Sigmoid colon (tissue), 7 donors: ENCODE data around the gene CCL1. TPM values are rescaled to one million over a fixed set of nuclear protein-coding genes. Genes with fewer than 3 reads are reported as not detected.

Experiments
- DNase-seq: peaks from one replicate; pipeline ENCODE4 v3.0.0-alpha.2; 2019
- H3K27ac ChIP-seq, 4 donors: fragments of 200-600 bp; sonication (generic); one replicate each; pipeline ENCODE4 v1.5.1; 2016 to 2019; ENCODE audit warnings: mild to moderate bottlenecking in 1 of 4
- H3K27me3 ChIP-seq, 3 donors: fragments of 200-600 bp; sonication (generic); one replicate each; pipeline ENCODE4 v1.5.1; 2019; ENCODE audit warnings: mild to moderate bottlenecking in 1 of 3
- H3K36me3 ChIP-seq, 4 donors: fragments of 200-600 bp; sonication (generic); one replicate each; pipeline ENCODE4 v1.5.1; 2016 to 2019
- H3K4me1 ChIP-seq, 4 donors: fragments of 200-600 bp; sonication (generic); one replicate each; pipeline ENCODE4 v1.5.1; 2017 to 2019
- H3K4me3 ChIP-seq, 4 donors: fragments of 200-600 bp; sonication (generic); one replicate each; pipeline ENCODE4 v1.5.1; 2017 to 2019; ENCODE audit warnings: mild to moderate bottlenecking in 2 of 4, moderate library complexity in 1 of 4
- H3K9me3 ChIP-seq, 4 donors: fragments of 200-600 bp in 3 of 4; sonication (generic) in 3 of 4; one replicate each; pipeline versions ENCODE4 v1.5.1 to v1.6.1; 2013 to 2019
- CTCF ChIP-seq, 4 experiments: fragments of 450-650 bp in 3 of 4; fragments of 200-600 bp in 1 of 4; IDR thresholded peaks; one replicate each; pipeline ENCODE4 v1.5.1; 2016 to 2019; ENCODE audit warnings: antibody characterized with exemption in 4 of 4, mild to moderate bottlenecking in 3 of 4, moderate library complexity in 2 of 4
- EP300 ChIP-seq, 4 donors: sonication (generic); formaldehyde crosslinking; IDR thresholded peaks; one replicate each; pipeline ENCODE4 v1.6.1; 2017; ENCODE audit warnings: antibody characterized with exemption in 4 of 4
- POLR2A ChIP-seq, 2 donors: fragments of 450-650 bp; IDR thresholded peaks; one replicate each; pipeline ENCODE4 v1.6.1; 2016; ENCODE audit warnings: antibody characterized with exemption in 2 of 2, mild to moderate bottlenecking in 2 of 2, moderate library complexity in 2 of 2
- POLR2AphosphoS5 ChIP-seq, 4 donors: sonication (generic); formaldehyde crosslinking; IDR thresholded peaks; one replicate each; pipeline ENCODE4 v1.6.1; 2017; ENCODE audit warnings: antibody characterized with exemption in 4 of 4
- WGBS, 2 donors: extraction: QIAGEN DNeasy Blood & Tissue Kit; methylation state at CpG; one replicate each; pipeline ENCODE4 v1.1.7; 2013; 5-methylcytosine and 5-hydroxymethylcytosine counted together
- intact Hi-C: fragments of 100-400 bp; cut with DNase I; formaldehyde crosslinking; loops from one replicate; pipeline ENCODE4 v1.15.1; 2023
- polyA plus RNA-seq, 3 donors: library from polyadenylated mRNA; stranded (reverse); fragments of 200-250 nt; gene quantifications; one replicate each; pipeline ENCODE4 v1.2.3, GENCODE V29; 2013
- total RNA-seq, 4 donors: library from RNA; depleted of rRNA; stranded (reverse); fragments of >200 nt; gene quantifications; one replicate each; pipeline ENCODE4 v1.1.0, GENCODE V29; 2016
- donor health status: healthy with polysubstance abuse.
- donor health status: Bipolar disorder and iron deficiency.
- donor health status: healthy.

The CCL1 gene
- total and polyA plus RNA-seq, 7 donors: not detected

GRCh38 chr17:34378664-34379101 lies 15.7 kb upstream of the CCL1 start:
- H3K9me3 ChIP-seq: no peaks in the 10 kb centered on the region
- H3K4me3 ChIP-seq: no peak overlapping the region
- peaks cover 0 to 7% (median 0%) of the 10 kb centered on the region in 3 donors for H3K27me3 ChIP-seq

GRCh38 chr17:34377078-34377823 lies 14.2 kb upstream of the CCL1 start:
- Histone ChIP-seq H3K4me1 (no peaks in the 10 kb centered on the region), H3K4me3 (no peak overlapping the region), H3K27ac (no peak overlapping the region), H3K27me3 (peaks cover 0 to 6% (median 0%) of the 10 kb centered on the region in 3 donors), H3K36me3 (no peaks in the 10 kb centered on the region), H3K9me3 (no peaks in the 10 kb centered on the region)
- DNase-seq: no peak
- WGBS, 2 donors: 92 to 95% methylated on average over 3 of the region's 3 CpGs
- intact Hi-C loops: no loop called here
- TF ChIP-seq EP300 (IDR thresholded peaks at IDR 0.05) (no peak), CTCF (IDR thresholded peaks at IDR 0.05) (no peak), POLR2A (IDR thresholded peaks at IDR 0.05) (no peak), POLR2AphosphoS5 (IDR thresholded peaks at IDR 0.05) (no peak)

More at GRCh38 chr17:34378664-34379101, 15.7 kb upstream of the CCL1 start:
- DNase-seq: no peak
- no peak overlapping the region for H3K27ac ChIP-seq
- TF ChIP-seq POLR2AphosphoS5 (IDR thresholded peaks at IDR 0.05) (no peak), EP300 (IDR thresholded peaks at IDR 0.05) (no peak), POLR2A (IDR thresholded peaks at IDR 0.05) (no peak), CTCF (IDR thresholded peaks at IDR 0.05) (no peak)
- WGBS, 2 donors: 1 to 9% methylated on average over 6 of the region's 6 CpGs
- intact Hi-C loops: no loop called here
- no peaks in the 10 kb centered on the region for H3K4me1 ChIP-seq
- H3K36me3 ChIP-seq: no peaks in the 10 kb centered on the region

GRCh38 chr17:34375426-34375997 lies 12.5 kb upstream of the CCL1 start:
- no peak for DNase-seq

GRCh38 chr17:34374457-34374856 lies 11.4 kb upstream of the CCL1 start:
- WGBS, 2 donors: 83 to 91% methylated on average over 5 of the region's 5 CpGs
- H3K4me3 ChIP-seq: no peak overlapping the region

More at GRCh38 chr17:34375426-34375997, 12.5 kb upstream of the CCL1 start:
- intact Hi-C loops: no loop called here
- no peaks in the 10 kb centered on the region for H3K9me3 ChIP-seq
- H3K4me1 ChIP-seq: peaks cover 0 to 10% (median 3%) of the 10 kb centered on the region in 4 donors
- no peaks in the 10 kb centered on the region for H3K36me3 ChIP-seq
- 91 to 95% methylated on average over 11 of the region's 11 CpGs for WGBS, 2 donors
- no peak overlapping the region for H3K27ac ChIP-seq
- no peaks in the 10 kb centered on the region for H3K27me3 ChIP-seq
- TF ChIP-seq POLR2A (IDR thresholded peaks at IDR 0.05) (no peak), EP300 (IDR thresholded peaks at IDR 0.05) (no peak), CTCF (IDR thresholded peaks at IDR 0.05) (no peak), POLR2AphosphoS5 (IDR thresholded peaks at IDR 0.05) (no peak)
- no peak overlapping the region for H3K4me3 ChIP-seq

More at GRCh38 chr17:34374457-34374856, 11.4 kb upstream of the CCL1 start:
- Histone ChIP-seq H3K4me1 (peaks cover 0 to 10% (median 3%) of the 10 kb centered on the region in 4 donors), H3K36me3 (no peaks in the 10 kb centered on the region), H3K27ac (no peak overlapping the region), H3K27me3 (no peaks in the 10 kb centered on the region), H3K9me3 (no peaks in the 10 kb centered on the region)
- DNase-seq: no peak
- TF ChIP-seq POLR2A (IDR thresholded peaks at IDR 0.05) (no peak), CTCF (IDR thresholded peaks at IDR 0.05) (no peak), POLR2AphosphoS5 (IDR thresholded peaks at IDR 0.05) (no peak), EP300 (IDR thresholded peaks at IDR 0.05) (no peak)
- intact Hi-C loops: no loop called here
